Left ventricle myocardium inferior (tissue), 1 donor: ENCODE results near the gene NAGA. TPM values are rescaled to one million over a fixed set of nuclear protein-coding genes. Genes with fewer than 3 reads are reported as not detected.

Experiments
- DNase-seq: peaks from one replicate; pipeline ENCODE4 v3.0.0-alpha.2; 2020
- H3K27ac ChIP-seq: fragments of 200-600 bp; replicated peaks from 2 replicates; pipeline ENCODE4 v1.8.0; 2021
- H3K27me3 ChIP-seq: fragments of 200-600 bp; 2 replicates; pipeline ENCODE4 v1.8.0; 2021; ENCODE audit warnings: low read depth
- H3K36me3 ChIP-seq: fragments of 200-600 bp; 2 replicates; pipeline ENCODE4 v1.8.0; 2021
- H3K4me1 ChIP-seq: fragments of 200-600 bp; 2 replicates; pipeline ENCODE4 v1.8.0; 2021
- H3K4me3 ChIP-seq: fragments of 200-600 bp; 2 replicates; pipeline ENCODE4 v1.8.0; 2021; ENCODE audit warnings: mild to moderate bottlenecking, moderate library complexity
- H3K9me3 ChIP-seq: fragments of 200-600 bp; replicated peaks from 2 replicates; pipeline ENCODE4 v1.8.0; 2021
- CTCF ChIP-seq: fragments of 200-600 bp; IDR thresholded peaks from 2 replicates; pipeline ENCODE4 v1.8.0; 2021; ENCODE audit warnings: antibody characterized with exemption, mild to moderate bottlenecking, borderline replicate concordance
- intact Hi-C: fragments of 100-400 bp; cut with micrococcal nuclease; formaldehyde crosslinking; loops from one replicate; pipeline ENCODE4 v1.11.0; 2022
- total RNA-seq: library from RNA; stranded (reverse); fragmentation: NEBNext Ultra II Directional; extraction: Animal tissue kit (Norgen Biotek cat#: 25700); gene quantifications from one replicate; pipeline ENCODE4 v1.2.1, GENCODE V29; 2021
- donor health status: DM: no; HTN: yes; CAD: no; lungs with severe emphysema.

NAGA gene
- total RNA-seq, 1 donor from 2014 or later: 11.7 TPM

- no peaks in the 10 kb centered on the region for H3K4me1 ChIP-seq
- H3K9me3 ChIP-seq: peaks cover 16% of the 10 kb centered on the region
- TF ChIP-seq CTCF: no peak
- no peaks in the 10 kb centered on the region for H3K27me3 ChIP-seq
- intact Hi-C loops: no loop called here
- no peak overlapping the region for H3K27ac ChIP-seq
- no peak overlapping the region for H3K4me3 ChIP-seq
- peaks cover 8% of the 10 kb centered on the region for H3K36me3 ChIP-seq
- no peak for DNase-seq
Measured at GRCh38 chr22:42052765-42053164, 17.8 kb downstream of the NAGA start.

- no peak for TF ChIP-seq CTCF
Measured at GRCh38 chr22:42050641-42051180, 19.9 kb downstream of the NAGA start.

GRCh38 chr22:42041784-42042183, 28.8 kb downstream of the NAGA start:
- Histone ChIP-seq H3K4me1 (no peaks in the 10 kb centered on the region), H3K4me3 (no peak overlapping the region), H3K27ac (no peak overlapping the region), H3K27me3 (no peaks in the 10 kb centered on the region), H3K36me3 (no peaks in the 10 kb centered on the region), H3K9me3 (peaks cover 18% of the 10 kb centered on the region)
- no peak for TF ChIP-seq CTCF
- no peak for DNase-seq
- intact Hi-C loops: no loop called here

More at GRCh38 chr22:42050641-42051180, 19.9 kb downstream of the NAGA start:
- Histone ChIP-seq H3K27ac (no peak overlapping the region), H3K36me3 (no peaks in the 10 kb centered on the region), H3K27me3 (no peaks in the 10 kb centered on the region), H3K4me1 (no peaks in the 10 kb centered on the region), H3K9me3 (no peaks in the 10 kb centered on the region), H3K4me3 (no peak overlapping the region)
- intact Hi-C loops: no loop called here
- DNase-seq: no peak

GRCh38 chr22:42039271-42039670, 31.3 kb downstream of the NAGA start:
- Histone ChIP-seq H3K36me3 (no peaks in the 10 kb centered on the region), H3K27ac (no peak overlapping the region), H3K27me3 (no peaks in the 10 kb centered on the region), H3K4me3 (no peak overlapping the region), H3K9me3 (peaks cover 18% of the 10 kb centered on the region), H3K4me1 (no peaks in the 10 kb centered on the region)
- intact Hi-C loops: no loop called here
- DNase-seq: no peak
- no peak for TF ChIP-seq CTCF

- no peaks in the 10 kb centered on the region for H3K36me3 ChIP-seq
- H3K4me3 ChIP-seq: no peak overlapping the region
- H3K4me1 ChIP-seq: no peaks in the 10 kb centered on the region
- no peak overlapping the region for H3K27ac ChIP-seq
- DNase-seq: no peak
- intact Hi-C loops: no loop called here
- TF ChIP-seq CTCF: no peak
- H3K27me3 ChIP-seq: no peaks in the 10 kb centered on the region
- peaks cover 8% of the 10 kb centered on the region for H3K9me3 ChIP-seq
Measured at GRCh38 chr22:42035256-42035655, 35.4 kb downstream of the NAGA start.
